SK-N-SH treated with all-trans-retinoic acid at 6 μM for 48 hours (cell line): Measurements from ENCODE around the gene POLR2E.

ENCODE experiments used
- ATAC-seq: fragments of 200-7000 bp; cut with Tn5 transposase; 3 replicates; pipeline ENCODE4 v1.9.1; 2020; ENCODE audit warnings: mild to moderate bottlenecking, moderate library complexity
- ARNTL ChIP-seq: fragments of 450-650 bp; formaldehyde crosslinking; IDR thresholded peaks from 2 replicates; pipeline ENCODE4 v1.5.0; 2020; ENCODE audit warnings: low read depth, mild to moderate bottlenecking, moderate library complexity, borderline replicate concordance
- BACH2 ChIP-seq: fragments of 250-450 bp; sonication (Bioruptor Pico); IDR thresholded peaks from 2 replicates; pipeline ENCODE4 v1.9.0; 2021; ENCODE audit warnings: mild to moderate bottlenecking, borderline replicate concordance
- CSDC2 ChIP-seq: fragments of 250-450 bp; sonication (Bioruptor Pico); IDR thresholded peaks from 2 replicates; pipeline ENCODE4 v1.5.0; 2020; ENCODE audit warnings: mild to moderate bottlenecking, moderate library complexity
- CSRNP3 ChIP-seq: fragments of 250-450 bp; sonication (Bioruptor Pico); IDR thresholded peaks from 2 replicates; pipeline ENCODE4 v1.5.1; 2021; ENCODE audit warnings: mild to moderate bottlenecking, moderate library complexity
- ESRRG ChIP-seq: fragments of 250-450 bp; sonication (Bioruptor Pico); IDR thresholded peaks from 2 replicates; pipeline ENCODE4 v1.6.1; 2021; ENCODE audit warnings: mild to moderate bottlenecking
- GLIS3 ChIP-seq: fragments of 250-450 bp; sonication (Bioruptor Pico); IDR thresholded peaks from 2 replicates; pipeline ENCODE4 v1.5.0; 2020; ENCODE audit warnings: mild to moderate bottlenecking, moderate library complexity
- ISL1 ChIP-seq: fragments of 250-450 bp; sonication (Bioruptor Pico); IDR thresholded peaks from 2 replicates; pipeline ENCODE4 v2.1.2; 2022; ENCODE audit warnings: mild to moderate bottlenecking, moderate library complexity
- OSR1 ChIP-seq: fragments of 250-450 bp; sonication (Bioruptor Pico); IDR thresholded peaks from 2 replicates; pipeline ENCODE4 v1.8.0; 2022; ENCODE audit warnings: moderate library complexity, mild to moderate bottlenecking, inconsistent platforms
- PPARA ChIP-seq: fragments of 250-450 bp; sonication (Bioruptor Pico); IDR thresholded peaks from 2 replicates; pipeline ENCODE4 v1.5.0; 2020; ENCODE audit warnings: mild to moderate bottlenecking, borderline replicate concordance
- RARB ChIP-seq: fragments of 250-450 bp; sonication (Bioruptor Pico); IDR thresholded peaks from 2 replicates; pipeline ENCODE4 v1.8.0; 2021; ENCODE audit warnings: mild to moderate bottlenecking, moderate library complexity
- SNAI2 ChIP-seq: fragments of 250-450 bp; sonication (Bioruptor Pico); IDR thresholded peaks from 2 replicates; pipeline ENCODE4 v1.5.0; 2020; ENCODE audit warnings: mild to moderate bottlenecking, moderate library complexity
- TCF4 ChIP-seq: fragments of 250-450 bp; sonication (Bioruptor Pico); IDR thresholded peaks from 2 replicates; pipeline ENCODE4 v1.8.0; 2021; ENCODE audit warnings: mild to moderate bottlenecking, moderate library complexity, borderline replicate concordance
- TOX ChIP-seq: fragments of 250-450 bp; sonication (Bioruptor Pico); IDR thresholded peaks from 2 replicates; pipeline ENCODE4 v1.8.0; 2021; ENCODE audit warnings: mild to moderate bottlenecking, moderate library complexity, borderline replicate concordance
- ZC3H10 ChIP-seq: fragments of 250-450 bp; sonication (Bioruptor Pico); IDR thresholded peaks from 2 replicates; pipeline ENCODE4 v1.5.1; 2021; ENCODE audit warnings: mild to moderate bottlenecking, moderate library complexity
- ZFP3 ChIP-seq: fragments of 250-450 bp; sonication (Bioruptor Pico); IDR thresholded peaks from 2 replicates; pipeline ENCODE4 v1.5.0; 2020; ENCODE audit warnings: mild to moderate bottlenecking, moderate library complexity
- ZFP30 ChIP-seq: fragments of 450-650 bp; formaldehyde crosslinking; IDR thresholded peaks from 2 replicates; pipeline ENCODE4 v1.5.0; 2022; ENCODE audit warnings: mild to moderate bottlenecking, moderate library complexity
- ZNF565 ChIP-seq: fragments of 450-650 bp; formaldehyde crosslinking; conservative IDR thresholded peaks from 2 replicates; pipeline ENCODE4 v1.5.0; 2020; ENCODE audit warnings: low read depth, mild to moderate bottlenecking, moderate library complexity
- ZNF70 ChIP-seq: fragments of 450-650 bp; formaldehyde crosslinking; IDR thresholded peaks from 2 replicates; pipeline ENCODE4 v1.5.0; 2020; ENCODE audit warnings: mild to moderate bottlenecking, moderate library complexity
- ZNF8 ChIP-seq: fragments of 450-650 bp; formaldehyde crosslinking; IDR thresholded peaks from 2 replicates; pipeline ENCODE4 v1.5.0; 2020; ENCODE audit warnings: mild to moderate bottlenecking, moderate library complexity
- TF ChIP-seq, protein P1 (sequence below): fragments of 250-450 bp; sonication (Bioruptor Pico); IDR thresholded peaks from 2 replicates; pipeline ENCODE4 v1.5.1; 2020; ENCODE audit warnings: low read depth, mild to moderate bottlenecking, moderate library complexity
- TF ChIP-seq, protein P2 (sequence below): fragments of 250-450 bp; sonication (Bioruptor Pico); IDR thresholded peaks from 2 replicates; pipeline ENCODE4 v1.8.0; 2020; ENCODE audit warnings: mild to moderate bottlenecking, moderate library complexity, borderline replicate concordance
- TF ChIP-seq, protein P3 (sequence below): fragments of 250-450 bp; sonication (Bioruptor Pico); IDR thresholded peaks from 2 replicates; pipeline ENCODE4 v1.5.0; 2020; ENCODE audit warnings: mild to moderate bottlenecking, moderate library complexity

POLR2E gene

DNA sequence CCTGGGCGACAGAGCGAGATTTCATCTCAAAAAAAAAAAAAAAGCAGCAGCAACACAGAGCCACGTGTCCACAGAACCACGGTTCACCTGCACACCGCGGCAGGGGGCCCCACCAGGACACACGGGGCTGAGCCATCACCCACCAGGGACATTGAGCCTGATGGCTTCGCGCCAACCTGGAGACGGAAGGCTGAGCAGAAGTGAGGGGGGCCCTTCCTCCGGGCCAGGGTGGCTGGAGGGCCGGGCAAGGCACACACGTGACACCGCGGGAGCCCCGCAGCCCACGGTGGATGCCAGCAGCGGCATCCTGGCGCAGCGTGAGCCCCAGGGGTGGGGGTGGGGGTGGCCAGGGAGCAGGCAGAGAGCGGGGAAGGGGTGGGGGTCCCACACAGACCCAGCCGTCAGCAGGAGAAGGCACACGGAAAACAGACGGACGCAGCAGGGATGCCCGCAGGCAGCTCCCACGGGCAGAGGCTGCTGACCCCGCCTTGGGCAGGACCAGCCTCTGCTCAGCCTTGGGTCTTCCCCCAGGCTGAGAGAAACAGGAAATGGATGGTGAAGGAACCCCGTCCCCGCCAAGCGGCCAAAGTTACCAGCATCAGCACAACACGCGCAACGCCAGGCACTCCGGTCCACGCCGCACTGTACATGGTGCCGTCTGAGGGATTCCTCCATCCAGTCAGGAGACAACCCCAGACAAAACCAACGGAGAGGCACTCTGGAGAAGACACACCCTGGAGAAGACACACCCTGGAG lies 45.3 kb upstream of the POLR2E start:
- no peak for ATAC-seq

GRCh38 chr19:1139126-1139525 lies 44.0 kb upstream of the POLR2E start:
- no peak for TF ChIP-seq ZNF70 (CRISPR knock-in tag)
- TF ChIP-seq TCF4 (CRISPR knock-in tag) = no peak
- TF ChIP-seq GLIS3 (CRISPR knock-in tag) = no peak
- no peak for TF ChIP-seq CSDC2 (CRISPR knock-in tag)
- no peak for TF ChIP-seq ISL1 (CRISPR knock-in tag)
- no peak for TF ChIP-seq SNAI2 (CRISPR knock-in tag)
- no peak for TF ChIP-seq BACH2 (CRISPR knock-in tag)
- no peak for TF ChIP-seq ARNTL (CRISPR knock-in tag)
- TF ChIP-seq RARB (CRISPR knock-in tag) = no peak
- TF ChIP-seq, protein P1, sequence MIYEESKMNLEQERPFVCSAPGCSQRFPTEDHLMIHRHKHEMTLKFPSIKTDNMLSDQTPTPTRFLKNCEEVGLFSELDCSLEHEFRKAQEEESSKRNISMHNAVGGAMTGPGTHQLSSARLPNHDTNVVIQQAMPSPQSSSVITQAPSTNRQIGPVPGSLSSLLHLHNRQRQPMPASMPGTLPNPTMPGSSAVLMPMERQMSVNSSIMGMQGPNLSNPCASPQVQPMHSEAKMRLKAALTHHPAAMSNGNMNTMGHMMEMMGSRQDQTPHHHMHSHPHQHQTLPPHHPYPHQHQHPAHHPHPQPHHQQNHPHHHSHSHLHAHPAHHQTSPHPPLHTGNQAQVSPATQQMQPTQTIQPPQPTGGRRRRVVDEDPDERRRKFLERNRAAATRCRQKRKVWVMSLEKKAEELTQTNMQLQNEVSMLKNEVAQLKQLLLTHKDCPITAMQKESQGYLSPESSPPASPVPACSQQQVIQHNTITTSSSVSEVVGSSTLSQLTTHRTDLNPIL (CRISPR knock-in tag) = no peak
- no peak for TF ChIP-seq ZNF8 (CRISPR knock-in tag)
- TF ChIP-seq, protein P2, sequence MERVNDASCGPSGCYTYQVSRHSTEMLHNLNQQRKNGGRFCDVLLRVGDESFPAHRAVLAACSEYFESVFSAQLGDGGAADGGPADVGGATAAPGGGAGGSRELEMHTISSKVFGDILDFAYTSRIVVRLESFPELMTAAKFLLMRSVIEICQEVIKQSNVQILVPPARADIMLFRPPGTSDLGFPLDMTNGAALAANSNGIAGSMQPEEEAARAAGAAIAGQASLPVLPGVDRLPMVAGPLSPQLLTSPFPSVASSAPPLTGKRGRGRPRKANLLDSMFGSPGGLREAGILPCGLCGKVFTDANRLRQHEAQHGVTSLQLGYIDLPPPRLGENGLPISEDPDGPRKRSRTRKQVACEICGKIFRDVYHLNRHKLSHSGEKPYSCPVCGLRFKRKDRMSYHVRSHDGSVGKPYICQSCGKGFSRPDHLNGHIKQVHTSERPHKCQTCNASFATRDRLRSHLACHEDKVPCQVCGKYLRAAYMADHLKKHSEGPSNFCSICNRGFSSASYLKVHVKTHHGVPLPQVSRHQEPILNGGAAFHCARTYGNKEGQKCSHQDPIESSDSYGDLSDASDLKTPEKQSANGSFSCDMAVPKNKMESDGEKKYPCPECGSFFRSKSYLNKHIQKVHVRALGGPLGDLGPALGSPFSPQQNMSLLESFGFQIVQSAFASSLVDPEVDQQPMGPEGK = no peak
- no peak for TF ChIP-seq OSR1
- TF ChIP-seq ZNF565 (CRISPR knock-in tag) = no peak
- ATAC-seq = no peak

More for the DNA sequence above, 45.3 kb upstream of the POLR2E start:
- no peak for TF ChIP-seq SNAI2 (CRISPR knock-in tag)
- no peak for TF ChIP-seq ZFP3 (CRISPR knock-in tag)
- TF ChIP-seq, protein P3, sequence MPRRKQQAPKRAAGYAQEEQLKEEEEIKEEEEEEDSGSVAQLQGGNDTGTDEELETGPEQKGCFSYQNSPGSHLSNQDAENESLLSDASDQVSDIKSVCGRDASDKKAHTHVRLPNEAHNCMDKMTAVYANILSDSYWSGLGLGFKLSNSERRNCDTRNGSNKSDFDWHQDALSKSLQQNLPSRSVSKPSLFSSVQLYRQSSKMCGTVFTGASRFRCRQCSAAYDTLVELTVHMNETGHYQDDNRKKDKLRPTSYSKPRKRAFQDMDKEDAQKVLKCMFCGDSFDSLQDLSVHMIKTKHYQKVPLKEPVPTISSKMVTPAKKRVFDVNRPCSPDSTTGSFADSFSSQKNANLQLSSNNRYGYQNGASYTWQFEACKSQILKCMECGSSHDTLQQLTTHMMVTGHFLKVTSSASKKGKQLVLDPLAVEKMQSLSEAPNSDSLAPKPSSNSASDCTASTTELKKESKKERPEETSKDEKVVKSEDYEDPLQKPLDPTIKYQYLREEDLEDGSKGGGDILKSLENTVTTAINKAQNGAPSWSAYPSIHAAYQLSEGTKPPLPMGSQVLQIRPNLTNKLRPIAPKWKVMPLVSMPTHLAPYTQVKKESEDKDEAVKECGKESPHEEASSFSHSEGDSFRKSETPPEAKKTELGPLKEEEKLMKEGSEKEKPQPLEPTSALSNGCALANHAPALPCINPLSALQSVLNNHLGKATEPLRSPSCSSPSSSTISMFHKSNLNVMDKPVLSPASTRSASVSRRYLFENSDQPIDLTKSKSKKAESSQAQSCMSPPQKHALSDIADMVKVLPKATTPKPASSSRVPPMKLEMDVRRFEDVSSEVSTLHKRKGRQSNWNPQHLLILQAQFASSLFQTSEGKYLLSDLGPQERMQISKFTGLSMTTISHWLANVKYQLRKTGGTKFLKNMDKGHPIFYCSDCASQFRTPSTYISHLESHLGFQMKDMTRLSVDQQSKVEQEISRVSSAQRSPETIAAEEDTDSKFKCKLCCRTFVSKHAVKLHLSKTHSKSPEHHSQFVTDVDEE = no peak
- TF ChIP-seq ZNF565 (CRISPR knock-in tag) = no peak
- TF ChIP-seq, protein P1 (CRISPR knock-in tag) = no peak
- TF ChIP-seq ZC3H10 (CRISPR knock-in tag) = no peak
- no peak for TF ChIP-seq PPARA (CRISPR knock-in tag)
- no peak for TF ChIP-seq GLIS3 (CRISPR knock-in tag)
- no peak for TF ChIP-seq CSRNP3
- no peak for TF ChIP-seq TOX (CRISPR knock-in tag)
- no peak for TF ChIP-seq TCF4 (CRISPR knock-in tag)
- no peak for TF ChIP-seq OSR1
- TF ChIP-seq ZFP30 (CRISPR knock-in tag) = no peak
- TF ChIP-seq ZNF8 (CRISPR knock-in tag) = no peak
- no peak for TF ChIP-seq ARNTL (CRISPR knock-in tag)
- no peak for TF ChIP-seq ZNF70 (CRISPR knock-in tag)
- no peak for TF ChIP-seq BACH2 (CRISPR knock-in tag)
- TF ChIP-seq ESRRG = no peak
- TF ChIP-seq RARB (CRISPR knock-in tag) = no peak
